GM12892 (cell line): Measurements from ENCODE around the gene GTF3C2.
"Not testable (repeated sequence)": the region's sequence is repeated elsewhere in the genome, so short reads cannot be mapped to it uniquely, and the experiment has no call there.

Experiments used
- DNase-seq: peaks from one replicate; pipeline ENCODE4 v3.0.0; 2011; ENCODE audit not compliant: insufficient read length
- FAIRE-seq: peaks from 2 replicates; lab custom pipeline; 2011; peaks lifted over from hg19 to GRCh38; lab: Jason Lieb, UNC
- POLR2A ChIP-seq: IDR thresholded peaks from 2 replicates; pipeline ENCODE4 v1.6.1; 2011; ENCODE audit warnings: low read depth, low read length, control low read depth
- POLR2AphosphoS5 ChIP-seq: IDR thresholded peaks from 2 replicates; pipeline ENCODE4 v1.6.1; 2011; ENCODE audit warnings: low read depth, low read length, control low read depth
- TAF1 ChIP-seq: IDR thresholded peaks from 2 replicates; pipeline ENCODE4 v1.6.1; 2011; ENCODE audit warnings: low read depth, mild to moderate bottlenecking, control low read depth, low read length, borderline replicate concordance

Gene GTF3C2

DNA sequence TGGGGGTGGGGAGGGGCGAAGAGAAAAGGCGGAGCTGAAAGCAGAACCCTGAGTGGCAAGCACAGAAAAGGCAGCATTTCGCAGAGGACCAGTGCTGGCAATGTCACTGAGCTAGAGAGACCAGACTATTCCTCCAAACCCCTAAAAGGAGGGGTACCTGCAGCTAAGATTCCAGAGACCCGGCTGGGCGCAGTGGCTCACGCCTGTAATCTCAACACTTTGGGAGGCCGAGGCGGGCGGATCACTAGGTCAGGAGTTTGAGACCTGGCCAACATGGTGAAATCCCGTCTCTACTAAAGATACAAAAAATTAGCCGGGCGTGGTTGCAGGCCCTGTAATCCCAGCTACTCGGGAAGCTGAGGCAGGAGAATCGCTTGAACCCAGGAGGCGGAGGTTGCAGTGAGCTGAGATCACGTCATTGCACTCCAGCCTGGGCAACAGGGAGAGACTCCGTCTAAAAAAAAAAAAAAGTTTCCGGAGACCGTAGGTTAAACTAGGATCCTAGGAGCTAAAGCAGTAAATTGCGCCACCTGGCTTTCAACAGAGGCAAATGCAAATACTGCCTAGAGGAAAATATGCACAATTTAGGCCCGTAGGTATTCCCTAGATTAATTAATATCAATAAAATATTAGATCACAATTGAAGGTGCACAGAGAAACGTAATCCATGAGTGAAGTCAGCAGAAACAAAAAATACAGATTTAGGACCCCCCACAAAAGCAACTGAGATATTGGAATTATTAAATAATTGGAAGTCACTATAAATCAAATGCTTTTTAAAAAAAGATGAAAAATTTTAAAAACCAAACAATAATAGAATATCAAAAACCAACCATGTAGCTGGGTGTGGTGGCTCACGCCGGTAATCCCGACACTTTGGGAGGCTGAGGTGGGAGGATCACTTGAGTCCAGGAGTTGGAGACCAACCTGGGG, 53.2 kb downstream of the GTF3C2 start:
- FAIRE-seq (no peak), DNase-seq (no peak)
- TF ChIP-seq TAF1 (no peak), POLR2AphosphoS5 (no peak), POLR2A (no peak)

DNA sequence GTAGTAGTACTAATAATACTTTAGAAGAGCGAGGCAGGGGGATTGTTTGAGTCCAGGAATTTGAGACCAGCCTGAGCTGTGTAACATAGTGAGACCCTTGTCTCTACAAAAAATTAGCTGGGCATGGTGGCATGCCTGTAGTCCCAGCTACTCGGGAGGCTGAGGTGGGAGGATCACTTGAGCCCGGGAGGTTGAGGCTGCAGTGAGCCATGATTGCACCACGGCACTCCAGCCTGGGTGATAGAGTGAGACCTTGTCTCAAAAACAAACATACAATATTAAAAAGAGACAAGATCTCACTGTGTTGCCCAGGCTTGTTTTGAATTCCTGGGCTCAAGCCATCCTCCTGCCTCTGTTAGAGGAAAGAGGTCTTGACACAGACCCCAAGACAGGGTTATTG, 56.0 kb downstream of the GTF3C2 start:
- FAIRE-seq, DNase-seq: not testable (repeated sequence)

DNA sequence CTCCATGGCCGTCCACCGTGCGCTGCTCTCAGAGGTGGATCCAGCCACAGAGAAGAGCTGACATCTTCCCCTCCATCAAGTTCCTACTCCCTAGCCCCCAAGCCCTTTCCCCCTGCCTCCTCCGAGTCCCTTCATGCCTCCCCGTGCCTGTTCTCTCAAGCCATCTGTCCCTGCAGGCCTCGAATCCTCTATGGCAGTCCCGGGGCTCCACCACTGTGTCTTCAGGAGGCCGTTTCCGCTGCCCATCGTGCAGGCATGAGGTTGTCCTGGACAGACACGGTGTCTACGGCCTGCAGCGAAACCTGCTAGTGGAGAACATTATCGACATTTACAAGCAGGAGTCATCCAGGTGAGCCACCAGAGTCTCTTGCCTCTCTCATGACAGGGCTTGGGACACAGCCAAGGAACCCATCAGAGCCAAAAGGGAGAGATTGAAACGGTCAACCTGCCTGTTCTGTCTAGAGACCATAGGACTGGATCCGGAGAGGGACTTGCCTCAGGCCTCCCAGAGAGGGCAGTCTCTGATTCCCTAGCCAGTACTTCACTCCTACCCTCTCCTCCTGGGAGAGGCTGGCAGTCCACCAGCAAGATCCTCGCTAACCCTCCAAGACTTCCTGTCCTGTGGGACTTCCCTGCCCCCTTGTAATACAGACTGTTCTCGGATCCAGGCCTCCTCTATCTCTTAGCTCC, 58.0 kb downstream of the GTF3C2 start:
- no peak for FAIRE-seq
- TF ChIP-seq TAF1 = no peak
- TF ChIP-seq POLR2A = no peak
- TF ChIP-seq POLR2AphosphoS5 = no peak
- DNase-seq = no peak

DNA sequence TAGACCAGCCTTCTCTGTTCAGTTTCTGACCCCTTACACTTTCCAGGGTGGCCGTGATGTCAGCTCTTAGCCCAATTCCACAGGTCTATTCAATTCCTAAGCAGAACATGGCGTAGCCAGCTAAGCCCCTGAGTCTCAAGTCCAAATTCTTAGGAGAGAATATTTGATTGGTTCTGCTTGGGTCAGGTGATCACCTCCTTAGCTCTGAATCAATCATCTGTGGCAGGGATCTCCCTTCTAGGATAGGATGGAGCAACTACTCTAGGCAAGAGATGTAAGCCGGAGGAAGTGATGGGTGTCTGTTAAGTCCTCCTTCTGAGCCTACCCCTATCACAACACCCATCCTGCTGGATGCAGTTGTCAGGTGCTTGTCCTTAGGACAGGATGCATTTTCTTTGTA, 59.4 kb downstream of the GTF3C2 start:
- FAIRE-seq (no peak), DNase-seq (no peak)
- TF ChIP-seq POLR2A (no peak), TAF1 (no peak), POLR2AphosphoS5 (no peak)

DNA sequence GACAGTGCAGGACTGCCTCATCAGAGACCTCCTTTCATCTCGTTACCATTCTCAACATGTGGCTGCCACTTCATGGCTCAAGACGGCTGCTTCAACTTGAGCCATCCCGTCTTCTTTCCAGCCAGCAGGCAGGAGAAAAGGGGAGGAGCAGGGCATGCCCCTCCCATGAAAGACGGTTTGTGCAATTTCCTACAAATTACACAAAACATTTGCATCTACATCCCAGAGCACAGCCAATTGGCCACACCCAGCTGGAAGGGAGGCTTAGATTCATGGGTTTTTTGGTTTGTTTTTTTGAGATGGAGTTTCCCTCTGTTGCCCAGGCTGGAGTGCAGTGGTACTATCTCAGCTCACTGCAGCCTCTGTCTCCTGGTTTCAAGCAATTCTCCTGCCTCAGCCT, 60.1 kb downstream of the GTF3C2 start:
- TF ChIP-seq TAF1 = no peak
- no peak for TF ChIP-seq POLR2A
- TF ChIP-seq POLR2AphosphoS5 = no peak
- FAIRE-seq (no peak), DNase-seq (no peak)

DNA sequence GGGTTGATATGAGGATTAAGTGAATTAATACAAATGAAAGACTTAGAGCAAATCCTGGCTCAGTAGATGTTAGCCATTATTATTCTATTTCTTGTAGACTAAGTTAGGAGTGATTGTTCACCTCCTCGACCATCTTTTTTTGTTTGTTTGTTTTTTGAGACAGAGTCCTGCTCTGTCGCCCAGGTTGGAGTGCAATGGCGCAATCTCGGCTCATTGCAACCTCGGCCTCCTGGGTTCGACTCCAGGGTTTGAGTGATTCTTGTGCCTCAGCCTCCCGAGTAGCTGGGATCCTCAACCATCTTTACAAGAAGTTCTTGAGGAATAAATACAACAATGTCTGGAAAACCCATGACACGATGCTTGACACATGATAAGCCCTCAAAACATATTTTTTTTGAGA, 61.6 kb downstream of the GTF3C2 start:
- TF ChIP-seq POLR2AphosphoS5 = no peak
- TF ChIP-seq POLR2A = no peak
- no peak for TF ChIP-seq TAF1
- FAIRE-seq (no peak), DNase-seq (no peak)

DNA sequence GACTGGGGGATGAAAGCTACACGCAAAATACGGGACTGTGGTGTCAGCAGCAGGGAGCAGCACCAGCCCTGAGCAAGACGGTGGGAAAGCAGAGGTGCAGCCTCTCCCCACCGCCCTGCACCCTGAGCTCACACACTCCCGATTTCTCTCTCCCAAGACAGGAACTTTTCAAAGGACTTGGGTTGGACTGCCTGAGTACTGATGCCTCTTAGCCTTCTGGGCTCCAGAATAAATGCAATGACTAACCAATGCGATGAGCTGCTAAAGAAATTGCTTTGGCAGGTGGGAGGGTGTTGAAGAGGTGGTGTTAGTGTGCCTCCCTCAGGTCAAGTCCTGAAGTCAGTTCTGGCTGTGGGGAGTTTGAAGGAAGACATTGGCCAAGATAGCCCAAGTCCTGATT, 64.7 kb downstream of the GTF3C2 start:
- DNase-seq (no peak), FAIRE-seq (no peak)
- no peak for TF ChIP-seq POLR2AphosphoS5
- no peak for TF ChIP-seq TAF1
- TF ChIP-seq POLR2A = no peak

DNA sequence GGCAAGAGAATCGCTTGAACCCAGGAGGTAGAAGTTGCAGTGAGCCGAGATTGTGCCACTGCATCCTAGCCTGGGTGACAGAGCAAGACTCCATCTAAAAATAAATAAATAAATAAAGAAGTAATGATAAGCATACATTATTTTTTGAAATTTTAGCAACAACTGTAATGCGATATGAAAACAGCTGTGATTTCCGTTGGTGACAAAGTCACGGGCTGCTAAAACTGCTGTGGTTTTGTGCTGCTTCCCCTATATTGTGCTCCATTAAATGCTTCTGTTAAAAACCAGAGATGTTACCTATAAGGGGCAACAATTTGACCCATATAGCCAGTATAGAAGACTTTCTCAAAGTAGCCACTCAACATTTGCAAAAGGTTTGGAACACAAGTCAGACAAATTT, 66.0 kb downstream of the GTF3C2 start:
- FAIRE-seq (no peak), DNase-seq (no peak)
- no peak for TF ChIP-seq TAF1
- TF ChIP-seq POLR2AphosphoS5 = no peak
- TF ChIP-seq POLR2A = no peak

DNA sequence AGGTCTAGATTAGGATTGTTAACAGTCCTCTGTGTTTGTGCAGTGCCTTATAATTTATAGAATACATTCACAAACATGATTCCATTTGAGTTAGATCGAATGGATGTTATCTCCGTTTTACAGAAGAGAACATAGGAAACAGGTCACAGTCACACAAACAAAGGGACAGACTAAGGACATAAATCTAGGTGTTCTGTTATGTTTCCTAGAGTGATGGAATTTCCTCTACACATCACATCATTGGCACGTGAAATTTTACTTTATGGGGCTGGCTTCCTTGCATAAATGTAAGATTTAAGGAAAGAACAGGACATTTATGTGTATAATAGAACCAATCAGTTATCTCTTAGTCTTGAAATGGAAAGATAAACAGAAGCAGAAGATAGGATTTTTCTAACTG, 68.0 kb downstream of the GTF3C2 start:
- FAIRE-seq (no peak), DNase-seq (no peak)
- TF ChIP-seq TAF1 (no peak), POLR2A (no peak), POLR2AphosphoS5 (no peak)

DNA sequence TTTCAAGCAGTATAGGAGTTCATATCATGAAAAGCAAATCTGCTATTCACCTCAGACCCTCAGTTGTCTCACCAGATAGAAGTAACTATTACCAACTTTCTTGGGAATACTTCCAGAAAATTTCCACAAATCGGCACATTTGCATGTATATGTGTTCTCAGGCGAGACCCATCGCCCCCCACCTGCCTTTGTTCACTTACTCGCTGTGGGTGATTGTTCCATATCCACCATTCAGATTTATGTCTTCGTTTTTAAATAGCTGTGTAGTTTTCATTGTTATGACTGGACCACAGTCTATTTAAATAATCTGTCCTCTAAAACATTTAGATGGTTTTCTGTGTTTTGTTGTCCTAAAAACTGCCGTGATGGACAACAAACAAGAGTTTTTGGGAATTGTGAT, 71.1 kb downstream of the GTF3C2 start:
- DNase-seq = no peak
- TF ChIP-seq POLR2AphosphoS5 = no peak
- FAIRE-seq = no peak

DNA sequence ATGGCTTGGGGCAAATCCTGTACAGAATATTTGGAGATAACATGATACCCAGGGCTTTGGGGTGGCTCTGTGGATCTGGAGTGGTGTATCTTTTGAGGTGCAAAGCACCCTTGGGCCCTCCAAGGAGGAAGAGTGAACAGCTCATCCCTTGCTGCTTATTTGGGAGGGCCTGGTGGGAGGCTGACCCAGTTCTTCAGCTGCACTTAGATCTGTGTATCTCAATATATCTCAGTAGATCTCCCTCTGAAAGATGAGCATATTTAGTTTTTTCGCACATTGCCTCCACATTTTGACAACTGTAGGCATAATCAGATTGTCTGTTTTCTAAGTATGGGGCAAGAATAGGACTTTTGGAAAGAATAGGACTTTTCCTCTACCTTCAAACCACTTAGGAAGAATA, 71.6 kb downstream of the GTF3C2 start:
- no peak for DNase-seq
- TF ChIP-seq TAF1 (no peak), POLR2AphosphoS5 (no peak), POLR2A (no peak)
- FAIRE-seq = no peak

DNA sequence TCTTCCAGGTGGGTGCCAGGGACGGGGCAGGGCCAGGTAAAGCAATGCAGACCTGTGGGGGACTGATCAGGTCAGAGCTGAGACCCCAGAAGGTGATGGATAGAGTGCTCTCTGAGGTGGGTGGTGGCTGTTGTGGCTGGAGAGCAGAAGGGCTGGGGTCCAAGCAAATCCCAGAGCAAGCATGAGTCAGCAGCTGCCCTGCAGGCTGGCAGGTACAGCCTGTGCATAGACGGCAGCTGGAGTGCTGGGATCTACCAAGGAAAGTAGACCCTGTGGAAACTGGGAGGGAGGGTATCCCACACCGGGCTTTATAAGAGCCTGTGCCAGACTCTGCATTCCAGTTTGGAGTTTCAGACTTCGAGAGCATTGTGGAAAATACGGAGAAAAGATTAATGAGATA, 73.7 kb downstream of the GTF3C2 start:
- FAIRE-seq (no peak), DNase-seq (no peak)

More for the DNA sequence above, 73.7 kb downstream of the GTF3C2 start:
- TF ChIP-seq POLR2A (no peak), POLR2AphosphoS5 (no peak), TAF1 (no peak)
